Stomach (tissue), 4 donors: ENCODE data around the gene IFNLR1.

Source experiments
- CTCF ChIP-seq, 7 experiments: fragments of 450-650 bp in 4 of 7; fragments of 200-600 bp in 3 of 7; sonication (generic) in 3 of 7; IDR thresholded peaks; one replicate each; pipeline ENCODE4 v1.5.1; 2016 to 2019; ENCODE audit warnings: antibody characterized with exemption in 7 of 7, control low read depth in 2 of 7, mild to moderate bottlenecking in 1 of 7
- EP300 ChIP-seq: sonication (generic); formaldehyde crosslinking; IDR thresholded peaks from one replicate; pipeline ENCODE4 v1.6.1; 2017; ENCODE audit warnings: antibody characterized with exemption
- POLR2A ChIP-seq, 4 donors: fragments of 450-650 bp; IDR thresholded peaks; one replicate each; pipeline ENCODE4 v1.6.1; 2016; ENCODE audit warnings: antibody characterized with exemption in 4 of 4, control low read depth in 2 of 4, mild to moderate bottlenecking in 1 of 4, moderate library complexity in 1 of 4
- POLR2AphosphoS5 ChIP-seq, 3 donors: sonication (generic); formaldehyde crosslinking; IDR thresholded peaks; one replicate each; pipeline ENCODE4 v1.6.1; 2016; ENCODE audit warnings: antibody characterized with exemption in 3 of 3

GRCh38 chr1:24121406-24121805, 65.7 kb downstream of the IFNLR1 start:
- no peak for TF ChIP-seq CTCF (IDR thresholded peaks at IDR 0.05)
- TF ChIP-seq EP300: no peak
- no peak for TF ChIP-seq POLR2A (IDR thresholded peaks at IDR 0.05)
- no peak for TF ChIP-seq POLR2AphosphoS5 (IDR thresholded peaks at IDR 0.05)
